HepG2 (cell line): Measurements from ENCODE around the gene SLC16A13. TPM values are rescaled to one million over a fixed set of nuclear protein-coding genes. Genes with fewer than 3 reads are reported as not detected.

Experiments used
- ATAC-seq: fragments of 200-7000 bp; cut with Tn5 transposase; 3 replicates; pipeline ENCODE4 v1.9.1; 2020; ENCODE audit warnings: mild to moderate bottlenecking, moderate library complexity
- BruUV-seq: library from RNA; stranded (reverse); fragments of 400-500 nt; replicated peaks from 2 replicates; lab custom pipeline; 2021; lab: Mats Ljungman, UMichigan
- CTCF ChIA-PET: fragments of 300-600 bp; formaldehyde crosslinking; extraction: SDS; loops from one replicate; lab custom pipeline; 2021; ENCODE audit warnings: low total read pairs, inconsistent platforms, low intra/inter-chr PET ratio; lab: Yijun Ruan, JAX
- POLR2A ChIA-PET: fragments of 350-600 bp; sonication (Branson Sonifier 250); formaldehyde crosslinking; loops from one replicate; lab custom pipeline; 2020; ENCODE audit warnings: antibody characterized with exemption, inconsistent platforms; lab: Yijun Ruan, JAX
- DNase-seq: peaks from one replicate; pipeline ENCODE4 v3.0.0-alpha.2; 2015; ENCODE audit warnings: low spot score
- FAIRE-seq: peaks from 3 replicates; lab custom pipeline; 2011; peaks lifted over from hg19 to GRCh38; lab: Jason Lieb, UNC
- H2AFZ ChIP-seq: one replicate; pipeline ENCODE4 v1.6.1; 2011; ENCODE audit warnings: low read length, inconsistent platforms
- H3K27ac ChIP-seq: fragments of 300-600 bp; 3 replicates; pipeline ENCODE4 v1.8.0; 2011; ENCODE audit warnings: mixed run types, mild to moderate bottlenecking, mixed read lengths, low read length, inconsistent platforms; ENCODE audit not compliant: insufficient read depth; ENCODE audit errors: extremely low read length
- H3K27me3 ChIP-seq, 2 experiments: fragments of 200-600 bp in 1 of 2; 2 replicates in 1 of 2; 3 replicates in 1 of 2; pipeline versions ENCODE4 v1.6.0 to v1.8.0; 2011; ENCODE audit warnings: low read length in 2 of 2, mild to moderate bottlenecking in 2 of 2, moderate library complexity in 2 of 2, inconsistent platforms in 1 of 2; ENCODE audit not compliant: insufficient read depth in 2 of 2, control insufficient read depth in 1 of 2
- H3K36me3 ChIP-seq, 2 experiments: fragments of 200-600 bp in 1 of 2; replicated peaks in 1 of 2; 2 replicates in 1 of 2; 3 replicates in 1 of 2; pipeline versions ENCODE4 v1.5.1 to v1.8.0; 2011; ENCODE audit warnings: low read length in 2 of 2, inconsistent platforms in 1 of 2; ENCODE audit not compliant: insufficient read depth in 2 of 2, control insufficient read depth in 1 of 2
- H3K4me1 ChIP-seq: 2 replicates; pipeline ENCODE4 v1.5.1; 2012; ENCODE audit warnings: low read length, inconsistent platforms; ENCODE audit not compliant: insufficient read depth
- H3K4me2 ChIP-seq: 2 replicates; pipeline ENCODE4 v1.6.0; 2011; ENCODE audit warnings: low read depth, low read length, inconsistent platforms
- H3K4me3 ChIP-seq, 3 experiments: fragments of 200-600 bp in 1 of 3; sonication (generic), shearing (Covaris generic) in 1 of 3; replicated peaks in 1 of 3; 2 replicates each; pipeline ENCODE4 v1.5.1; 2011 to 2016; ENCODE audit warnings: low read length in 3 of 3, inconsistent platforms in 2 of 3, low read depth in 2 of 3, mild to moderate bottlenecking in 2 of 3, control low read depth in 1 of 3, mixed read lengths in 1 of 3; ENCODE audit not compliant: insufficient read depth in 1 of 3
- H3K79me2 ChIP-seq: one replicate; pipeline ENCODE4 v1.6.1; 2011; ENCODE audit warnings: low read length, inconsistent platforms; ENCODE audit not compliant: insufficient read depth
- H3K9ac ChIP-seq: 2 replicates; pipeline ENCODE4 v1.6.0; 2011; ENCODE audit warnings: mild to moderate bottlenecking, low read depth, low read length, inconsistent platforms; ENCODE audit not compliant: insufficient read depth
- H3K9me3 ChIP-seq: 2 replicates; pipeline ENCODE4 v1.5.1; 2012; ENCODE audit warnings: mild to moderate bottlenecking, low read length
- H4K20me1 ChIP-seq: 2 replicates; pipeline ENCODE4 v1.6.0; 2011; ENCODE audit warnings: inconsistent platforms, mild to moderate bottlenecking, low read length, moderate library complexity; ENCODE audit not compliant: insufficient read depth
- FOXC1 ChIP-seq: sonication (generic); formaldehyde crosslinking; IDR thresholded peaks from 2 replicates; pipeline ENCODE4 v1.8.0; 2022; ENCODE audit warnings: mild to moderate bottlenecking, missing genetic modification reagents, borderline replicate concordance
- HNF4A ChIP-seq: sonication (generic); formaldehyde crosslinking; IDR thresholded peaks from 2 replicates; pipeline ENCODE4 v1.4.0; 2020; ENCODE audit warnings: missing genetic modification reagents
- KDM4B ChIP-seq: sonication (generic); formaldehyde crosslinking; IDR thresholded peaks from 2 replicates; pipeline ENCODE4 v1.4.0; 2020; ENCODE audit warnings: missing genetic modification reagents
- SOX6 ChIP-seq, 2 experiments: fragments of 450-650 bp in 1 of 2; sonication (generic) in 1 of 2; formaldehyde crosslinking in 1 of 2; IDR thresholded peaks; 2 replicates each; pipeline versions ENCODE4 v1.4.0 to v1.6.1; 2017 to 2020; ENCODE audit warnings: antibody characterized with exemption in 1 of 2, mild to moderate bottlenecking in 1 of 2, missing genetic modification reagents in 1 of 2
- YY1 ChIP-seq: IDR thresholded peaks from 2 replicates; pipeline ENCODE4 v1.6.1; 2011; ENCODE audit warnings: low read length, low read depth, moderate library complexity, mild to moderate bottlenecking; ENCODE audit not compliant: insufficient read depth, insufficient replicate concordance
- ZMYM4 ChIP-seq: sonication (generic); formaldehyde crosslinking; IDR thresholded peaks from 2 replicates; pipeline ENCODE4 v1.8.1; 2023; ENCODE audit warnings: mild to moderate bottlenecking, missing genetic modification reagents
- ZNF124 ChIP-seq: sonication (generic); formaldehyde crosslinking; IDR thresholded peaks from 2 replicates; pipeline ENCODE4 v1.4.0; 2020; ENCODE audit warnings: missing genetic modification reagents
- ZNF430 ChIP-seq: sonication (generic); formaldehyde crosslinking; IDR thresholded peaks from 2 replicates; pipeline ENCODE4 v1.9.0; 2021; ENCODE audit warnings: mild to moderate bottlenecking, missing genetic modification reagents
- ZNF431 ChIP-seq: sonication (generic); formaldehyde crosslinking; IDR thresholded peaks from 2 replicates; pipeline ENCODE4 v1.9.0; 2022; ENCODE audit warnings: missing genetic modification reagents, low read depth, mild to moderate bottlenecking, borderline replicate concordance
- ZNF44 ChIP-seq: sonication (generic); formaldehyde crosslinking; IDR thresholded peaks from 2 replicates; pipeline ENCODE4 v1.5.1; 2020; ENCODE audit warnings: mild to moderate bottlenecking, missing genetic modification reagents
- ZNF552 ChIP-seq: sonication (generic); formaldehyde crosslinking; IDR thresholded peaks from 2 replicates; pipeline ENCODE4 v1.9.0; 2022; ENCODE audit warnings: missing genetic modification reagents, mild to moderate bottlenecking, borderline replicate concordance
- ZZZ3 ChIP-seq: sonication (generic); formaldehyde crosslinking; IDR thresholded peaks from 2 replicates; pipeline ENCODE4 v1.4.0; 2020; ENCODE audit warnings: missing genetic modification reagents, mild to moderate bottlenecking, borderline replicate concordance
- WGBS: methylation state at CpG from one replicate; pipeline ENCODE4 v1.1.6; 2017; ENCODE audit warnings: low lambda C conversion rate; 5-methylcytosine and 5-hydroxymethylcytosine counted together
- in situ Hi-C: cut with HindIII; loops from 2 replicates; pipeline ENCODE4 v1.10.0; 2017; ENCODE audit warnings: low pct_unique_long_range_greater_than_20kb; ENCODE audit not compliant: extremely low pct_ligation_motif_present
- intact Hi-C: fragments of 100-400 bp; cut with micrococcal nuclease; formaldehyde crosslinking; loops from one replicate; pipeline ENCODE4 v1.10.0; 2022; ENCODE audit not compliant: unreplicated experiment
- polyA plus RNA-seq, 8 experiments: library from polyadenylated mRNA; depleted of rRNA in 3 of 8; stranded (reverse) in 7 of 8; unstranded in 1 of 8; fragments of >200 nt; fragmentation: Illumina TruSeq in 4 of 8; extraction: Trizol in 4 of 8; gene quantifications; 2 replicates each; pipeline versions ENCODE4 v1.2.1 to v1.2.3, GENCODE V29; 2011 to 2016; ENCODE audit warnings: low read depth in 4 of 8, missing spikeins in 1 of 8, mixed read lengths in 1 of 8; ENCODE audit not compliant: insufficient read depth in 1 of 8
- total RNA-seq, 5 experiments: library from RNA; depleted of rRNA; stranded (reverse); fragments of >200 nt; fragmentation: Illumina TruSeq; extraction: Trizol; gene quantifications; 2 replicates each; pipeline ENCODE4 v1.2.3, GENCODE V29; 2016; ENCODE audit warnings: low read depth in 1 of 5
- TF ChIP-seq, protein P1 (sequence below): sonication (generic); formaldehyde crosslinking; IDR thresholded peaks from 2 replicates; pipeline ENCODE4 v1.5.0; 2020; ENCODE audit warnings: missing genetic modification reagents
- TF ChIP-seq, protein P2 (sequence below): sonication (generic); formaldehyde crosslinking; conservative IDR thresholded peaks from 2 replicates; pipeline ENCODE4 v1.8.1; 2023; ENCODE audit warnings: missing genetic modification reagents

SLC16A13 gene
- total and polyA plus RNA-seq, 2 of the 13 experiments (the other 11 are each of a cell fraction or from before 2014, with no cell fraction given) = 2.2 to 3.0 TPM

- Histone ChIP-seq H3K4me1 (no peaks in the 10 kb centered on the region), H3K27ac (no peak overlapping the region), H3K9me3 (no peaks in the 10 kb centered on the region), H3K79me2 (no peaks in the 10 kb centered on the region), H3K9ac (no peak overlapping the region), H4K20me1 (no peaks in the 10 kb centered on the region), H3K36me3 (peaks cover 2 to 4% of the 10 kb centered on the region in 2 experiments; a peak in 4 of 5 replicates), H3K27me3 (no peaks in the 10 kb centered on the region), H3K4me2 (no peak overlapping the region), H3K4me3 (no peak overlapping the region), H2AFZ (no peak overlapping the region)
- ChIA-PET POLR2A (no interaction called here), CTCF (no interaction called here)
- in situ Hi-C loops = no loop called here
- no TSS peak for BruUV-seq
- intact Hi-C loops = no loop called here
- no peak for FAIRE-seq
- 95% methylated on average over 10 of the region's 10 CpGs for WGBS
- TF ChIP-seq ZZZ3 (CRISPR knock-in tag) (no peak), ZNF124 (CRISPR knock-in tag) (no peak), HNF4A (no peak), YY1 (no peak), ZMYM4 (no peak), ZNF44 (CRISPR knock-in tag) (no peak)
- TF ChIP-seq, protein P1, sequence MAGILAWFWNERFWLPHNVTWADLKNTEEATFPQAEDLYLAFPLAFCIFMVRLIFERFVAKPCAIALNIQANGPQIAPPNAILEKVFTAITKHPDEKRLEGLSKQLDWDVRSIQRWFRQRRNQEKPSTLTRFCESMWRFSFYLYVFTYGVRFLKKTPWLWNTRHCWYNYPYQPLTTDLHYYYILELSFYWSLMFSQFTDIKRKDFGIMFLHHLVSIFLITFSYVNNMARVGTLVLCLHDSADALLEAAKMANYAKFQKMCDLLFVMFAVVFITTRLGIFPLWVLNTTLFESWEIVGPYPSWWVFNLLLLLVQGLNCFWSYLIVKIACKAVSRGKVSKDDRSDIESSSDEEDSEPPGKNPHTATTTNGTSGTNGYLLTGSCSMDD (CRISPR knock-in tag) = no peak
- no peak for ATAC-seq
- DNase-seq = no peak
These were observed 41.7 kb upstream of the SLC16A13 start for GRCh38 chr17:6994118-6994598.

- no peak for FAIRE-seq
- Histone ChIP-seq H3K9ac (no peak overlapping the region), H3K4me2 (no peak overlapping the region), H3K27me3 (no peaks in the 10 kb centered on the region), H2AFZ (no peak overlapping the region), H3K4me3 (no peak overlapping the region), H3K27ac (no peak overlapping the region), H3K79me2 (no peaks in the 10 kb centered on the region), H4K20me1 (no peaks in the 10 kb centered on the region), H3K4me1 (no peaks in the 10 kb centered on the region), H3K36me3 (peaks cover 4 to 10% of the 10 kb centered on the region in 2 experiments; a peak in 4 of 5 replicates), H3K9me3 (no peaks in the 10 kb centered on the region)
- in situ Hi-C loops = no loop called here
- 90% methylated on average over 9 of the region's 9 CpGs for WGBS
- ChIA-PET POLR2A (no interaction called here), CTCF (no interaction called here)
- TF ChIP-seq FOXC1 (no peak), KDM4B (CRISPR knock-in tag) (no peak), ZNF552 (CRISPR knock-in tag) (no peak), ZNF430 (CRISPR knock-in tag) (no peak), SOX6 (IDR thresholded peaks at IDR 0.05) (no peak), SOX6 (CRISPR knock-in tag; IDR thresholded peaks at IDR 0.05) (no peak), ZNF431 (CRISPR knock-in tag) (no peak)
- TF ChIP-seq, protein P2, sequence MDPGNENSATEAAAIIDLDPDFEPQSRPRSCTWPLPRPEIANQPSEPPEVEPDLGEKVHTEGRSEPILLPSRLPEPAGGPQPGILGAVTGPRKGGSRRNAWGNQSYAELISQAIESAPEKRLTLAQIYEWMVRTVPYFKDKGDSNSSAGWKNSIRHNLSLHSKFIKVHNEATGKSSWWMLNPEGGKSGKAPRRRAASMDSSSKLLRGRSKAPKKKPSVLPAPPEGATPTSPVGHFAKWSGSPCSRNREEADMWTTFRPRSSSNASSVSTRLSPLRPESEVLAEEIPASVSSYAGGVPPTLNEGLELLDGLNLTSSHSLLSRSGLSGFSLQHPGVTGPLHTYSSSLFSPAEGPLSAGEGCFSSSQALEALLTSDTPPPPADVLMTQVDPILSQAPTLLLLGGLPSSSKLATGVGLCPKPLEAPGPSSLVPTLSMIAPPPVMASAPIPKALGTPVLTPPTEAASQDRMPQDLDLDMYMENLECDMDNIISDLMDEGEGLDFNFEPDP (CRISPR knock-in tag) = no peak
- no peak for DNase-seq
- ATAC-seq = no peak
- intact Hi-C loops = no loop called here
- BruUV-seq = TSS peak; percentile 19
These were observed 41.1 kb upstream of the SLC16A13 start for GRCh38 chr17:6994666-6995256.
